ENCODE measurements around the gene PON3.

GRCh38 chr7:95316588-95316987, 79.6 kb downstream of the PON3 start:
- TF ChIP-seq CTCF (IDR thresholded peaks at IDR 0.05) (no peak), POLR2AphosphoS5 (IDR thresholded peaks at IDR 0.05; ENCODE audit: low read depth, low read length) (no peak), SIN3A (IDR thresholded peaks at IDR 0.05; ENCODE audit: borderline replicate concordance, insufficient read depth, low read depth, low read length) (no peak), REST (IDR thresholded peaks at IDR 0.05; ENCODE audit: insufficient read depth in 1 of 2, low read depth in 2 of 2, low read length in 1 of 2) (no peak)

Data from Panc1 (cell line).